GM18502 (cell line): Measurements from ENCODE around the gene ZNF879.

Source experiments
- ATAC-seq: cut with Tn5 transposase; IDR thresholded peaks from one replicate; pipeline ENCODE4 v1.9.1; 2021; ENCODE audit warnings: mild to moderate bottlenecking; ENCODE audit not compliant: unreplicated experiment, poor library complexity

The ZNF879 gene

GRCh38 chr5:179023528-179024189 lies at the start of gene ZNF879:
Gene ZNF879 (plus strand): TSS chr5:179023804. CDS start chr5:179025005, 1,201 bp downstream.
- ATAC-seq, result peak; percentile 91

GRCh38 chr5:178981381-178981780 lies 42.2 kb upstream of the ZNF879 start:
- no peak for ATAC-seq

GRCh38 chr5:178982941-178983340 lies 40.7 kb upstream of the ZNF879 start:
- no peak for ATAC-seq

GRCh38 chr5:178983728-178984127 lies 39.9 kb upstream of the ZNF879 start:
- ATAC-seq, result no peak

- no peak for ATAC-seq
Measured at GRCh38 chr5:178984145-178985072, 39.2 kb upstream of the ZNF879 start.

- no peak for ATAC-seq
Measured at GRCh38 chr5:178986326-178986960, 37.2 kb upstream of the ZNF879 start.

GRCh38 chr5:178988436-178989220 lies 35.0 kb upstream of the ZNF879 start:
- ATAC-seq, result no peak

- no peak for ATAC-seq
Measured at GRCh38 chr5:178989311-178989710, 34.3 kb upstream of the ZNF879 start.

GRCh38 chr5:178990491-178990890 lies 33.1 kb upstream of the ZNF879 start:
- no peak for ATAC-seq

GRCh38 chr5:178991190-178992145 lies 32.1 kb upstream of the ZNF879 start:
- ATAC-seq, result no peak

GRCh38 chr5:178992291-178992895 lies 31.2 kb upstream of the ZNF879 start:
- ATAC-seq, result no peak

GRCh38 chr5:178993236-178993765 lies 30.3 kb upstream of the ZNF879 start:
- ATAC-seq, result no peak

GRCh38 chr5:178993955-178994579 lies 29.5 kb upstream of the ZNF879 start:
- no peak for ATAC-seq

GRCh38 chr5:178994580-178995340 lies 28.8 kb upstream of the ZNF879 start, which contains the start of gene GRM6:
Gene GRM6 (minus strand): TSS chr5:178995320. CDS start chr5:178994944, 376 bp downstream.
- ATAC-seq, result no peak

- ATAC-seq, result no peak
Measured at GRCh38 chr5:178995341-178995690, 28.3 kb upstream of the ZNF879 start.

- ATAC-seq, result no peak
Measured at GRCh38 chr5:178996156-178996555, 27.4 kb upstream of the ZNF879 start.

- ATAC-seq, result no peak
Measured at GRCh38 chr5:178997191-178997590, 26.4 kb upstream of the ZNF879 start.
